GM21576 (cell line): ENCODE results near the gene IL22RA1.

Experiments
- ATAC-seq: cut with Tn5 transposase; IDR thresholded peaks from one replicate; pipeline ENCODE4 v1.9.1; 2021; ENCODE audit warnings: mild to moderate bottlenecking, moderate library complexity; ENCODE audit not compliant: unreplicated experiment

IL22RA1 gene

GRCh38 chr1:24100945-24101737 is 41.8 kb downstream of the IL22RA1 start:
- no peak for ATAC-seq

GRCh38 chr1:24098943-24099638 is 43.8 kb downstream of the IL22RA1 start:
- no peak for ATAC-seq

GRCh38 chr1:24098102-24098501 is 44.8 kb downstream of the IL22RA1 start:
- no peak for ATAC-seq

- no peak for ATAC-seq
These were observed 45.3 kb downstream of the IL22RA1 start for GRCh38 chr1:24097663-24098062.

GRCh38 chr1:24096739-24097103 is 46.2 kb downstream of the IL22RA1 start:
- ATAC-seq, result no peak

GRCh38 chr1:24096009-24096738 is 46.8 kb downstream of the IL22RA1 start:
- no peak for ATAC-seq

- ATAC-seq, result no peak
These were observed 47.6 kb downstream of the IL22RA1 start for GRCh38 chr1:24095140-24095859.

- no peak for ATAC-seq
These were observed 48.4 kb downstream of the IL22RA1 start for GRCh38 chr1:24094554-24094953.

- no peak for ATAC-seq
These were observed 49.2 kb downstream of the IL22RA1 start for GRCh38 chr1:24093732-24094131.

GRCh38 chr1:24092979-24093378 is 50.0 kb downstream of the IL22RA1 start:
- no peak for ATAC-seq

- ATAC-seq, result no peak
These were observed 50.9 kb downstream of the IL22RA1 start for GRCh38 chr1:24091971-24092482.

GRCh38 chr1:24090736-24091135 is 52.2 kb downstream of the IL22RA1 start:
- ATAC-seq, result no peak

GRCh38 chr1:24089743-24090555 is 53.0 kb downstream of the IL22RA1 start:
- no peak for ATAC-seq

GRCh38 chr1:24089027-24089742 is 53.8 kb downstream of the IL22RA1 start:
- no peak for ATAC-seq

- no peak for ATAC-seq
These were observed 56.5 kb downstream of the IL22RA1 start for GRCh38 chr1:24086466-24086865.

- no peak for ATAC-seq
These were observed 57.4 kb downstream of the IL22RA1 start for GRCh38 chr1:24085546-24085945.

- no peak for ATAC-seq
These were observed 57.9 kb downstream of the IL22RA1 start for GRCh38 chr1:24085007-24085406.

GRCh38 chr1:24084050-24084449 is 58.9 kb downstream of the IL22RA1 start:
- ATAC-seq, result no peak

GRCh38 chr1:24082372-24082771 is 60.6 kb downstream of the IL22RA1 start:
- no peak for ATAC-seq
